ENCODE measurements around the gene PRELP.
"Not testable (repeated sequence)": the region's sequence is repeated elsewhere in the genome, so short reads cannot be mapped to it uniquely, and the experiment has no call there.

PRELP gene

GRCh38 chr1:203517426-203518110 lies 42.0 kb downstream of the PRELP start:
- Mint-ChIP-seq H3K4me1 (ENCODE audit: low read depth) (peaks cover 22% of the 10 kb centered on the region), H3K27me3 (peaks cover 4% of the 10 kb centered on the region), H3K36me3 (ENCODE audit: low read depth) (no peaks in the 10 kb centered on the region), H3K9me3 (no peaks in the 10 kb centered on the region), H3K27ac (no peak overlapping the region), H3K4me3 (no peak overlapping the region)

DNA sequence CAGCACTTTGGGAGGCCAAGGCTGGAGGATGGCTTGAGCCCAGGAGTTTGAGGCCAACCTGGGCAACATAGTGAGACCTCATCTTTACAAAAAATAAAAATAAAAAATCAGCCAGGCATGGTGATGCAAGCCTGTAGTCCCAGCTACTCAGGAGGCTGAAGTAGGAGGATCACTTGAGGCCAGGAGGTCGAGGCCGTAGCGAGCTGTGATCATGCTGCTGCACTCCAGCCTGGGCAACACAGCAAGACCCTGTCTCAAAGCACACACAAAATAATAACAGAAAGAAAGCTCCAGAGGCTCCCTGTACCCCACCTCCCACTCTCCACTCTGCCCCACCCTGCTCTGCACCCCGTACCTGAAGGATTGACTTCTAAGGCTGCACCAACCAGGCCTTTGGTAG lies 42.5 kb downstream of the PRELP start:
- not testable (repeated sequence) for H3K4me3 Mint-ChIP-seq; H3K9me3 Mint-ChIP-seq; H3K36me3 Mint-ChIP-seq (ENCODE audit: low read depth); H3K27ac Mint-ChIP-seq; H3K27me3 Mint-ChIP-seq
- H3K4me1 Mint-ChIP-seq (ENCODE audit: low read depth) = peaks cover 16% of the 10 kb centered on the region

- no peaks in the 10 kb centered on the region for H3K36me3 Mint-ChIP-seq (ENCODE audit: low read depth)
- H3K4me3 Mint-ChIP-seq = no peak overlapping the region
- no peak overlapping the region for H3K27ac Mint-ChIP-seq
- no peaks in the 10 kb centered on the region for H3K9me3 Mint-ChIP-seq
- H3K4me1 Mint-ChIP-seq (ENCODE audit: low read depth) = peaks cover 12% of the 10 kb centered on the region
- peaks cover 4% of the 10 kb centered on the region for H3K27me3 Mint-ChIP-seq
These were observed 42.9 kb downstream of the PRELP start for GRCh38 chr1:203518541-203518940.

GRCh38 chr1:203519053-203519840 lies 43.6 kb downstream of the PRELP start:
- H3K36me3 Mint-ChIP-seq (ENCODE audit: low read depth) = no peaks in the 10 kb centered on the region
- no peak overlapping the region for H3K4me3 Mint-ChIP-seq
- H3K4me1 Mint-ChIP-seq (ENCODE audit: low read depth) = peaks cover 5% of the 10 kb centered on the region
- peaks cover 4% of the 10 kb centered on the region for H3K27me3 Mint-ChIP-seq
- no peaks in the 10 kb centered on the region for H3K9me3 Mint-ChIP-seq
- H3K27ac Mint-ChIP-seq = no peak overlapping the region

- Mint-ChIP-seq H3K9me3 (no peaks in the 10 kb centered on the region), H3K36me3 (ENCODE audit: low read depth) (no peaks in the 10 kb centered on the region), H3K27me3 (peaks cover 4% of the 10 kb centered on the region), H3K4me1 (ENCODE audit: low read depth) (no peaks in the 10 kb centered on the region), H3K27ac (no peak overlapping the region), H3K4me3 (no peak overlapping the region)
These were observed 44.3 kb downstream of the PRELP start for GRCh38 chr1:203519896-203520295.

DNA sequence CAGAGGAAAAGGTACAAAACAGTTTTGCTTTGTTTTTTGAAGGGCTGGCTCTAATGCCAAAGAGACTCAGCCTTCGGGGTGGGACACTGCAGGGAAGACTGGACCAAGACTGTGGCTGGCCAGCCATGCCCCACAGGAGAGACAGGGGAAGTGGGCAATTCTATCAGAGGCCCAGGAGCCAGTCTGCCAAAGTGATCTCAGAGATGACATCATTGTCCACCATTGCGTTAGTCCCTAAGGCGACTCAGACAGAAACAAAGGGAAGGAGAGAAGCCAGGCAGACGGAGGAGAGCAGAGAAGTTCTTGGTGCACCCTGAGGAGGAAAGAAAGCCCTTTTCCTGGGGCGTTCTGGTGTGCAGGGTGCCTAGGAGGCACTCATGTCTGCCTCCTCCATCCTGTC lies 44.7 kb downstream of the PRELP start:
- no peak overlapping the region for H3K4me3 Mint-ChIP-seq

DNA sequence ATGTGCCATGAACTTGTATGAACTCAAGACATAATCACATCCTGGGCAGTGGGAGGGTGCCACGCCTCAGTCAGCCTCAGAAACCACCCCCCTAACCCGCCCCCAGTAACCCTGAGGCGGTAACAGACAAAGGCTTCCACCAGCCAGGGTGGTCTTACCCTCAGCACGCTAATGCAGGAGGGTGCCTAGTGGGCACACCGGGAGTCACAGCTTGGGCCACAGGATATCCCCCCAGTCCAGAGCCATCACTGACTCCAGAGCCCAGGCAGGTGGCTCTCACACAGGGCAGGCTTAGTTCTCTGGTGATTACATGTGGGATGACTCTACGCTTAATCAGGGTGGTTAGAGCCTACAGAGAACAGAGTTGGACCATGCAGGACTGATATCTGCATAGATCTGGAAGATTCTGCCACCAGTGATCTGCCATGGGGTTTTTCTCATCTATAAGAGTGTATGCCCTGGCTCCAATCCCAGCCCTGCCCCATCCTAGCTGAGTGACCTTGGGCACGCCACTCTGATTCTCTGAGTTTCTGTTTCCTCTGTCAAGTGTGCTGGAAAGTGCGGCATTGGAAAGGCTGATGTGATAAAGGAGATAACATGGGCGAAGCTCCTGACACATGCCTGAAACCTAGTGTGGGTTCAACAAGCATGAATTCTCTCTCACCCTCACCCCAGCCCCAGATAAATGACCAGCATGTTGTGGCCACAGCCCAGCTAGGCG lies 45.6 kb downstream of the PRELP start:
- no peak overlapping the region for H3K27ac Mint-ChIP-seq
- no peaks in the 10 kb centered on the region for H3K4me1 Mint-ChIP-seq (ENCODE audit: low read depth)
- no peaks in the 10 kb centered on the region for H3K36me3 Mint-ChIP-seq (ENCODE audit: low read depth)
- no peaks in the 10 kb centered on the region for H3K27me3 Mint-ChIP-seq
- H3K4me3 Mint-ChIP-seq = no peak overlapping the region
- H3K9me3 Mint-ChIP-seq = no peaks in the 10 kb centered on the region

More for the DNA sequence above, 44.7 kb downstream of the PRELP start:
- Mint-ChIP-seq H3K27ac (no peak overlapping the region), H3K27me3 (peaks cover 2% of the 10 kb centered on the region), H3K9me3 (no peaks in the 10 kb centered on the region), H3K36me3 (ENCODE audit: low read depth) (no peaks in the 10 kb centered on the region), H3K4me1 (ENCODE audit: low read depth) (no peaks in the 10 kb centered on the region)

DNA sequence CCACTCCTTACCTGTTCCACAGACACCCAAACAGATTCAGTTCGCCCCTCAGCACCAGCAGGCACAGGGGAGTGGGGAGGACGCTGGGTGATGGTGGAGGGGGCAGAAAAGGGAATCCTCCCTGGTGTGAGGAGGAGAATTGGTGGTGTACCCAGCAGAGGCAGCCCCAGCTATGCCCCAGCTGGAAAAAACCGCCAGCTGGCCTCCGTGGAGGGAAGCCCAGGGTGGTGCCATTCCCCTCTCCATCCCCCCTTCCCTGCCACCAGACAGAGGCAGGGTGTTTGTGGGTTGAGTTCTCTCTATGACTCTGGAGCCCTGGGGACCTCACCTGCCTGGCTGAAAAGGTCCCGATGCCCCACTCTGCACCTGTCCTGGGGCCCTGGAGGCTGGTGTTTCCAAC lies 46.2 kb downstream of the PRELP start:
- H3K36me3 Mint-ChIP-seq (ENCODE audit: low read depth) = no peaks in the 10 kb centered on the region
- no peak overlapping the region for H3K4me3 Mint-ChIP-seq
- H3K27me3 Mint-ChIP-seq = no peaks in the 10 kb centered on the region
- no peaks in the 10 kb centered on the region for H3K9me3 Mint-ChIP-seq
- H3K4me1 Mint-ChIP-seq (ENCODE audit: low read depth) = no peaks in the 10 kb centered on the region
- no peak overlapping the region for H3K27ac Mint-ChIP-seq

- H3K9me3 Mint-ChIP-seq = no peaks in the 10 kb centered on the region
- no peaks in the 10 kb centered on the region for H3K36me3 Mint-ChIP-seq (ENCODE audit: low read depth)
- no peak overlapping the region for H3K4me3 Mint-ChIP-seq
- H3K4me1 Mint-ChIP-seq (ENCODE audit: low read depth) = no peaks in the 10 kb centered on the region
- no peaks in the 10 kb centered on the region for H3K27me3 Mint-ChIP-seq
- H3K27ac Mint-ChIP-seq = no peak overlapping the region
These were observed 46.6 kb downstream of the PRELP start for GRCh38 chr1:203522237-203522636.

- H3K4me1 Mint-ChIP-seq (ENCODE audit: low read depth) = no peaks in the 10 kb centered on the region
- no peaks in the 10 kb centered on the region for H3K9me3 Mint-ChIP-seq
- no peaks in the 10 kb centered on the region for H3K27me3 Mint-ChIP-seq
- H3K27ac Mint-ChIP-seq = no peak overlapping the region
- H3K4me3 Mint-ChIP-seq = no peak overlapping the region
- no peaks in the 10 kb centered on the region for H3K36me3 Mint-ChIP-seq (ENCODE audit: low read depth)
These were observed 48.1 kb downstream of the PRELP start for GRCh38 chr1:203523667-203524066.

DNA sequence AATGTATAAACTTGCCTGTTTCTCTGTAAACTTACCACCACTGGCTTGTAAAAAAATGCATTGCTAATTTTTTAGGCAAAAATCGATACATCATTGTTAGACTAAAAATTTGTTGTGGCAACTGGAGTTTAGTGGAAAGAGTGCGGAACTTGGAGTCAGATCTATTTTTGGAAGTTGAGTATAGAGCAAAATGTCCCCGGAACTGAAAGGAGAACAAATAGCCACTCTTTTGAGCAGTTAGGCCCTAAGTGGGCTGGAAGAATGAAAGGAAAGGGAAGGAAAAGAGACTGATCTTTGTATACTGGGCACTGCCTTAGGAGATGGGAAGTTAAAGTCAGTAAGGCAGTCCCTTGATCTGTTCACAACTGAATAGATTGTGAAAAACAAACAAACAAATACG lies 48.5 kb downstream of the PRELP start:
- no peaks in the 10 kb centered on the region for H3K27me3 Mint-ChIP-seq
- no peak overlapping the region for H3K27ac Mint-ChIP-seq
- H3K4me3 Mint-ChIP-seq = no peak overlapping the region
- no peaks in the 10 kb centered on the region for H3K4me1 Mint-ChIP-seq (ENCODE audit: low read depth)
- H3K9me3 Mint-ChIP-seq = no peaks in the 10 kb centered on the region
- no peaks in the 10 kb centered on the region for H3K36me3 Mint-ChIP-seq (ENCODE audit: low read depth)

- no peaks in the 10 kb centered on the region for H3K27me3 Mint-ChIP-seq
- no peaks in the 10 kb centered on the region for H3K4me1 Mint-ChIP-seq (ENCODE audit: low read depth)
- no peak overlapping the region for H3K27ac Mint-ChIP-seq
- H3K36me3 Mint-ChIP-seq (ENCODE audit: low read depth) = no peaks in the 10 kb centered on the region
- no peak overlapping the region for H3K4me3 Mint-ChIP-seq
- H3K9me3 Mint-ChIP-seq = no peaks in the 10 kb centered on the region
These were observed 49.2 kb downstream of the PRELP start for GRCh38 chr1:203524824-203525223.

DNA sequence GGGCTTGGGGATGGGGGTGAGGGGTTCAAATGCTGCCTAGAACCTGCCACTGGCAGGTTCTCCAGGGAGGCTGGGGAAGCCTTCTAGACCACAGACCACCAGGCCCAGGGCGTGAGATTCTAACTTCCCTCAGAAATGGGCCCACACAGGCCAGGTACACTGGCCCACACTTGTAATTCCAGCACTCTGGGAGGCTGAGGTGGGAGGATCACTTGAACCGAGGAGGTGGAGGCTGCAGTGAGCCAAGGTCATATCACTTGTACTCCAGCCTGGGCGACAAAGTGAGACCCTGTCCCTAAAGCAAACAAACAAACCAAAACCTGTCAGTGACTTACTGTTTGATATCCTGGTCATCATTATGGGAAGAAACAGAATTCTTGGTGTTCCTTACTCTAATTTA lies 50.1 kb downstream of the PRELP start:
- Mint-ChIP-seq H3K4me1 (ENCODE audit: low read depth) (no peaks in the 10 kb centered on the region), H3K9me3 (no peaks in the 10 kb centered on the region), H3K4me3 (no peak overlapping the region), H3K36me3 (ENCODE audit: low read depth) (no peaks in the 10 kb centered on the region), H3K27me3 (no peaks in the 10 kb centered on the region), H3K27ac (no peak overlapping the region)

DNA sequence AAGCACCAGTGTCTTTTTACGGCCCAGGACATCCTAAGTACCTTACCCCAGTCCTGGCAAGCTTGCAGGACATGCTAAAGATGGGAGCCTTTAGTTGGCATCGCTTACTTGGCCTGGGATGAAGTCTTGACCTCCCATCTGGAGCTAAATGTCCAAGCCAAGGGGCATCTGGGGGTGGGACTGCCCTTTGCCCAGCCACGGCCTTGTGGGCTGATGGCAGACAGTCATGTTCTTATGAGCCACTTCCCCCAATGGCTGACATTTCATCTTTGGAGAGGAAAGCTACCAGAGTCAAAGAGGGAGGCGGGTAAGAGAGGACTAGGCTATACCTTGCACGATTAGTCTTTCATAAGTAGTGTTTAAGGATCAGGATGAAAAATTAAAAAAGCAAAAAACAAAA lies 50.5 kb downstream of the PRELP start:
- no peak overlapping the region for H3K4me3 Mint-ChIP-seq
- no peaks in the 10 kb centered on the region for H3K4me1 Mint-ChIP-seq (ENCODE audit: low read depth)
- no peaks in the 10 kb centered on the region for H3K27me3 Mint-ChIP-seq
- H3K36me3 Mint-ChIP-seq (ENCODE audit: low read depth) = no peaks in the 10 kb centered on the region
- H3K9me3 Mint-ChIP-seq = no peaks in the 10 kb centered on the region
- no peak overlapping the region for H3K27ac Mint-ChIP-seq

DNA sequence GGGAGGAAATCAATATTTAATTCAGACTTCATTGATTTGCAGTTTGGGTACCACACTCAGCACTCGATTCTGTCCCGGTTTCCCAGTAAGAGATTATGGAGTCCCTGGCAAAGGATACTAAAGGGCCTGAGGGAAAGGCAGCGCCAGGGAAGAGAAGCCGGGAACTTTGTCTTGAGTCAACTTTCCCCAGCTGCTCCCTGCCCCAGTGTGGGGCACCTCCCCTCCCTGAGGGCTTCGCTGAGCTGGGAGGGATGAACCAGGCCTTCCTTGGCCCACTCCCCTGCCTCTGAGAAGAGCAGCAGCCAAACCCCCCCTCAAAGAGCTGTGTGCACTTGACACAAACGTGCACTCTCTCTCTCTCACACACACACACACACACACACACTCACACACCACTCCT lies 51.0 kb downstream of the PRELP start:
- Mint-ChIP-seq H3K4me3 (no peak overlapping the region), H3K27ac (no peak overlapping the region), H3K4me1 (ENCODE audit: low read depth) (no peaks in the 10 kb centered on the region)

More for the DNA sequence above, 51.0 kb downstream of the PRELP start:
- Mint-ChIP-seq H3K9me3 (no peaks in the 10 kb centered on the region), H3K36me3 (ENCODE audit: low read depth) (no peaks in the 10 kb centered on the region), H3K27me3 (no peaks in the 10 kb centered on the region)

Data from stimulated activated naive CD8-positive, alpha-beta T cell treated with anti-CD3 and anti-CD28 coated beads, Interleukin-15, Interleukin-2, amounts not matched to agents 100 ng/mL and 50 ng/mL, for 24 hours (primary cell).